AG04450 (cell line): Measurements from ENCODE around the gene GSG1L. TPM values are rescaled to one million over a fixed set of nuclear protein-coding genes. Genes with fewer than 3 reads are reported as not detected.

Source experiments
- CTCF ChIA-PET: fragments of 300-600, 350-600 bp; formaldehyde crosslinking; extraction: SDS; loops from one replicate; lab custom pipeline; 2022; ENCODE audit warnings: antibody characterized with exemption, inconsistent platforms; lab: Charles Lee
- POLR2A ChIA-PET: fragments of 350-600 bp; formaldehyde crosslinking; extraction: SDS; loops from one replicate; lab custom pipeline; 2021; ENCODE audit warnings: antibody characterized with exemption, inconsistent platforms; lab: Yijun Ruan, JAX
- DNase-seq: peaks from one replicate; pipeline ENCODE4 v3.0.0-alpha.2; 2011; ENCODE audit warnings: low read depth, low spot score
- H3K27ac ChIP-seq: one replicate; pipeline ENCODE4 v1.5.1; 2012; ENCODE audit warnings: low read depth, low read length, control low read depth
- H3K27me3 ChIP-seq: one replicate; pipeline ENCODE4 v1.6.0; 2012; ENCODE audit warnings: low read length; ENCODE audit not compliant: control insufficient read depth, insufficient read depth
- H3K4me3 ChIP-seq: 2 replicates; pipeline ENCODE4 v1.5.1; 2011; ENCODE audit warnings: mild to moderate bottlenecking, low read depth, low read length, control low read depth
- H3K9me3 ChIP-seq: 2 replicates; pipeline ENCODE4 v1.5.1; 2012; ENCODE audit warnings: low read length; ENCODE audit not compliant: control insufficient read depth, insufficient read depth
- polyA plus RNA-seq: library from polyadenylated mRNA; depleted of rRNA; stranded (reverse); fragments of >200 nt; gene quantifications from 2 replicates; pipeline ENCODE4 v1.2.3, GENCODE V29; 2011
- TF ChIP-seq, protein P1 (sequence below): IDR thresholded peaks from 2 replicates; pipeline ENCODE4 v1.5.1; 2011; ENCODE audit warnings: low read depth, low read length, control low read depth, inconsistent platforms

Gene GSG1L
- polyA plus RNA-seq, 1 experiment, result not detected

- CTCF ChIA-PET, result no interaction called here
- no peaks in the 10 kb centered on the region for H3K27me3 ChIP-seq
- peaks cover 21% of the 10 kb centered on the region for H3K9me3 ChIP-seq
- TF ChIP-seq, protein P1, sequence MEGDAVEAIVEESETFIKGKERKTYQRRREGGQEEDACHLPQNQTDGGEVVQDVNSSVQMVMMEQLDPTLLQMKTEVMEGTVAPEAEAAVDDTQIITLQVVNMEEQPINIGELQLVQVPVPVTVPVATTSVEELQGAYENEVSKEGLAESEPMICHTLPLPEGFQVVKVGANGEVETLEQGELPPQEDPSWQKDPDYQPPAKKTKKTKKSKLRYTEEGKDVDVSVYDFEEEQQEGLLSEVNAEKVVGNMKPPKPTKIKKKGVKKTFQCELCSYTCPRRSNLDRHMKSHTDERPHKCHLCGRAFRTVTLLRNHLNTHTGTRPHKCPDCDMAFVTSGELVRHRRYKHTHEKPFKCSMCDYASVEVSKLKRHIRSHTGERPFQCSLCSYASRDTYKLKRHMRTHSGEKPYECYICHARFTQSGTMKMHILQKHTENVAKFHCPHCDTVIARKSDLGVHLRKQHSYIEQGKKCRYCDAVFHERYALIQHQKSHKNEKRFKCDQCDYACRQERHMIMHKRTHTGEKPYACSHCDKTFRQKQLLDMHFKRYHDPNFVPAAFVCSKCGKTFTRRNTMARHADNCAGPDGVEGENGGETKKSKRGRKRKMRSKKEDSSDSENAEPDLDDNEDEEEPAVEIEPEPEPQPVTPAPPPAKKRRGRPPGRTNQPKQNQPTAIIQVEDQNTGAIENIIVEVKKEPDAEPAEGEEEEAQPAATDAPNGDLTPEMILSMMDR, result no peak
- POLR2A ChIA-PET, result no interaction called here
- H3K4me3 ChIP-seq, result no peak overlapping the region
- no peak for DNase-seq
- no peak overlapping the region for H3K27ac ChIP-seq
Measured at GRCh38 chr16:27870116-27870798, 193.3 kb downstream of the GSG1L start.

- CTCF ChIA-PET, result no interaction called here
Measured at GRCh38 chr16:27869411-27869810, 194.1 kb downstream of the GSG1L start.

GRCh38 chr16:27868180-27868579 is 195.3 kb downstream of the GSG1L start:
- CTCF ChIA-PET, result interaction anchor here (0.6 to 1.3 kb wide), 4 partner anchors 24 to 370 kb away, joined by 3 to 6 read pairs (median 5); no protein-coding TSS in a partner anchor
- no peak for DNase-seq
- peaks cover 11% of the 10 kb centered on the region for H3K9me3 ChIP-seq
- POLR2A ChIA-PET, result no interaction called here
- H3K27me3 ChIP-seq, result no peaks in the 10 kb centered on the region
- H3K4me3 ChIP-seq, result no peak overlapping the region
- TF ChIP-seq, protein P1, result no peak
- no peak overlapping the region for H3K27ac ChIP-seq

More at GRCh38 chr16:27869411-27869810, 194.1 kb downstream of the GSG1L start:
- H3K27ac ChIP-seq, result no peak overlapping the region
- no peaks in the 10 kb centered on the region for H3K27me3 ChIP-seq
- H3K9me3 ChIP-seq, result peaks cover 18% of the 10 kb centered on the region
- POLR2A ChIA-PET, result no interaction called here
- H3K4me3 ChIP-seq, result no peak overlapping the region
- no peak for DNase-seq
- TF ChIP-seq, protein P1, result no peak

GRCh38 chr16:27867122-27868110 is 196.1 kb downstream of the GSG1L start:
- CTCF ChIA-PET, result interaction anchor here (0.6 to 1.3 kb wide), 3 partner anchors 23 to 370 kb away, joined by 4 to 6 read pairs (median 6); no protein-coding TSS in a partner anchor
- peak; percentile 8 for DNase-seq
- Histone ChIP-seq H3K27me3 (no peaks in the 10 kb centered on the region), H3K4me3 (no peak overlapping the region), H3K27ac (no peak overlapping the region), H3K9me3 (peaks cover 14% of the 10 kb centered on the region)
- POLR2A ChIA-PET, result no interaction called here
- TF ChIP-seq, protein P1, result peak; percentile 43
